Hematopoietic multipotent progenitor cell treated with erythropoietin and hydrocortisone succinate and interleukin-3 and kit ligand, for 17 days (in vitro differentiated cells): Measurements from ENCODE around the gene GALNT10.
"Not testable (repeated sequence)": the region's sequence is repeated elsewhere in the genome, so short reads cannot be mapped to it uniquely, and the experiment has no call there.

Experiments used
- DNase-seq: peaks from one replicate; pipeline ENCODE4 v3.0.0-alpha.2; 2015; ENCODE audit warnings: low spot score

Gene GALNT10, protein sequence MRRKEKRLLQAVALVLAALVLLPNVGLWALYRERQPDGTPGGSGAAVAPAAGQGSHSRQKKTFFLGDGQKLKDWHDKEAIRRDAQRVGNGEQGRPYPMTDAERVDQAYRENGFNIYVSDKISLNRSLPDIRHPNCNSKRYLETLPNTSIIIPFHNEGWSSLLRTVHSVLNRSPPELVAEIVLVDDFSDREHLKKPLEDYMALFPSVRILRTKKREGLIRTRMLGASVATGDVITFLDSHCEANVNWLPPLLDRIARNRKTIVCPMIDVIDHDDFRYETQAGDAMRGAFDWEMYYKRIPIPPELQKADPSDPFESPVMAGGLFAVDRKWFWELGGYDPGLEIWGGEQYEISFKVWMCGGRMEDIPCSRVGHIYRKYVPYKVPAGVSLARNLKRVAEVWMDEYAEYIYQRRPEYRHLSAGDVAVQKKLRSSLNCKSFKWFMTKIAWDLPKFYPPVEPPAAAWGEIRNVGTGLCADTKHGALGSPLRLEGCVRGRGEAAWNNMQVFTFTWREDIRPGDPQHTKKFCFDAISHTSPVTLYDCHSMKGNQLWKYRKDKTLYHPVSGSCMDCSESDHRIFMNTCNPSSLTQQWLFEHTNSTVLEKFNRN

DNA sequence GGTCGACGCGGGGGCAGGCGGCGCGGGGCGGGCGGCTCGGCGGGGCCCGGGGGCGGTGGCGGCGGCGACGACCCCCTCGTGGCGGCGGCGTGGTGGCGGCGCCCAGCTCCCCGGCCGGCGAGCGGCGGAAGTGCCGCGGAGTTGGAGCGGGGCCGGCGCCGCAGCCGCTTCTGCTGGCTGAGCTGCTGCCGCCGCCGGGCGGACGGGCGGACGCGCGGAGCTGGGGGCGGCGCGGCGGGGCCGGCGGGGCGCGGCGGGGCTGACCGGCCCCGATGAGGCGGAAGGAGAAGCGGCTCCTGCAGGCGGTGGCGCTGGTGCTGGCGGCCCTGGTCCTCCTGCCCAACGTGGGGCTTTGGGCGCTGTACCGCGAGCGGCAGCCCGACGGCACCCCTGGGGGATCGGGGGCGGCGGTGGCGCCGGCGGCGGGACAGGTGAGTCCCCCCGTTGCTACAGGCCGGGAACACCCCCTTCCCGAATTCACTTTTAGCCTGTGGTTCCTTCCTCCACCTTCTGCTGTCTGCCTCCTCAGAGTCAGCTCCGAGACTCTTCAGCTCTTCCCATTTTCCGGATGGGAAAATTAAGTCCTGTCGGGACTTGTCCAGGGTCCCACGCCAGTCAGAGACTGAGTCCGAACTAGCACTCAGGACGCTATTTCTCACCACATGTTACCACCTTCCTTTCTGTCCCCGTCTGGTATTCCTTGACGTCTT lies at the start of gene GALNT10:
Gene GALNT10, plus strand, starts transcription at position 139 of the 710 bp plus-strand sequence. Its CDS starts 134 bp downstream, at position 273.
- peak; percentile 82 for DNase-seq

- DNase-seq: no peak
These were observed 48.8 kb upstream of the GALNT10 start for GRCh38 chr5:154141745-154142221.

DNA sequence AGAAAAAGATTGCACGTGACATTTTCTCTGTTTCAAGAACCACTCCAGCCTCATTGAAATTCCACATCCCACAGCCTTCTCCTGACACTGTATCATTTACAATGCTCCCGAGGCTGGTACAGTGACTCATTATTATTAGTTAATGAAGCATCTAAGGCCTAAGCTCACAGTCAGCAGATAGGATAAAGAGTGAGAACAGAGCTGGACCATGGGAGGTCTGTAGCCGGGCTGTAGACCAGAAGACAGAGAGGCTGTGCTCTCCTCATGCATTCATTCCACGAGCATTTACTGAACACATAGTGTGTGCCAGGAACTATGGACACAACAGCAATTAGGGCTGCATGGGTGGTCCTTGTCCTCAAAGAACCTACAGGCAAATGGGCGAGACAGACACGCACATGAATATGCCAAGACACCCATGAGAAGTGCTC lies 47.3 kb upstream of the GALNT10 start:
- no peak for DNase-seq

- no peak for DNase-seq
These were observed 45.3 kb upstream of the GALNT10 start for GRCh38 chr5:154145268-154145667.

GRCh38 chr5:154146409-154146808 lies 44.1 kb upstream of the GALNT10 start:
- DNase-seq: no peak

GRCh38 chr5:154147666-154148065 lies 42.9 kb upstream of the GALNT10 start:
- DNase-seq: no peak

DNA sequence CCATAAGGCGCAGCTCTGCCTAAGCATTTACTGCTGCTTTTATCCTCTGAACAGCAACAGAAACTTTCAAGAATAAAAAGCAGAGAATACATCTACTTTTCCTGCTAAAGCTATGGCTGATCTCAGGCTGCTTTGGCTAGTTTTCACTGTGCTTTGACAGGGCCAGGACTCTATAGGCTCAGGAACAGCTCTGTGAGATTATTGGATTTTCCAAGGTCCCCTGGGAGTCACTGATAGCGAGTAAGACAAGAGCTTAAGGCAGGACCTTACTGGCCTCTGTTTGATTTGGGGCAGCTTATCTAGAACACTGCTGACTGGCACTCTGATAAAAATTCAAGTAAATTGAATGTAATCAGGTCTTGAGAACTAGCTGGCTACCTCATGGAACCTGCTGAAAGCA lies 40.1 kb upstream of the GALNT10 start:
- not testable (repeated sequence) for DNase-seq

DNA sequence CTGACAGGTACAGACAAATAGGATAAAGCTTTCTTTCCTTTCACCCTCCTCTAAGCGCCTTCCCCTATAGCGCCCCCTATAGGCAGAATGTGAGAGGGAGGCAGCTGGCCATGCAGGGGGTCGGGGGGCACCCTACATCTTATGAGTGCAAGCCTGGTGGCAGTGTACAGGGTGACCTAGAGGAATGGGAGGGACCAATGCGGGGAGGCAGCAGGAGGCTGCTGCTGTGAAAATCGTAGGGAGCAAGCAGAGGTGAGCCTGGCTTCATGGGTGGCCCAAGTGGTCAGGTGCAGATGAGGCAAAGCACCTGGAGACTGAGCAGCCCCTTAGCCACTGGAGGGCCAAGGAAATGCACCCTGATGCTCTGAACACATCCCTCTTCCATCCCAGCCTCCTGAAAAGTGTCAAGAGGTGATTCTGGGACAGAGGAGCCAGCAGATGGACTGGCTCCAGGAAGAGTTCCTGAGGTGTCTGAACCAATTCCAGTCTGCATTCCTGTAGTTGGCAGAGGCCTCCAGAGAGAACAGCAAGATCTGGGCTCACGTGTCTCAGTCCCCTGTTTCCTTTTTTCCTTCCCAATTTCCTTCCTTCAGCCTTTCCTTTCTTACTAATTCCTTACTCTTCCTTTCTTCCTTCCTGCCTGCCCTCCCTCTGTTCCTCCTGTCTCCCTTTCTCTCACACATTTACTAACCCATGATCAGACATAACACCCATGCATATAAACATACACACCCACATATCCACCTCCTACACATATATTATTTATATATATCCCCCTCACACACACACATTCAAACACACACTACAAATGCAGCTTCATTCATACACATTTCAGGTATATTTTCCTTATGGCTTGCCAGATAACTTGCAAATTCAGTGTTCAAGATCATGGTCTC lies 32.8 kb upstream of the GALNT10 start:
- peak; percentile 24 for DNase-seq

DNA sequence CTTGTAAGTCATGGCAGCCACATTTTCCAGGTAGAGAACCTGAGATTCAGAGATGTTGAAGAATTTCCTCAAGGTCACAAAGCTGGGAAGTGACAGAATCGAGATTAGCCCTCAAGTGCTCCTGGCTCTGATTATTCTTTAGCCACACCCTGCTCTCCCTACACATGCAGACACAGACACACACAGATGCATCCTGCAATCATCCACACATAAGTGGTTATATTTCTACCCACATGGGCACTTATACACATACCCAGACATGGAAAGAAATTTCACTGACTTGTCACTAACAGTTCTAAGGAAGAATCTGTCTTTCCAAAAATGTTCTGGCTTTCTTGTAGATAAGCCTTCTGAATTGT lies 32.2 kb upstream of the GALNT10 start:
- no peak for DNase-seq

DNA sequence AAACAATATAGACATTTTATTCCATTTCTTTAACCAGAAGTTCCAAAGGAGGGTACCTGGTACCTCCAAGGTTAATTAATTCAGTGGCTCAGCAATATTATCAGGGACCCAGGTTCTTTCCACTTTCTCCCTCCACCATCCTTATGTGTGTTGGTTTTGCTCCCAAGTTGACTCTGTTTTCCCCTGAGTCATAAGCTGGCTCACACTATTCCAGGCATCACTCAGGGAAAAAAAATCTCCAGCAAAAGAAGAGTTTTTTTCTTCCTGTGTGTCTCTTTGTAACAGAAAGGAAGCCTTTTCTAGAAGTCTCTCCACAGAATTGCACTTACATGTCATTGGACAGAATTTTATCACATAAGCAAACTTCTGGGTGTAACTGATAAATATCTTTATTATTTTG lies 31.2 kb upstream of the GALNT10 start:
- DNase-seq: no peak

DNA sequence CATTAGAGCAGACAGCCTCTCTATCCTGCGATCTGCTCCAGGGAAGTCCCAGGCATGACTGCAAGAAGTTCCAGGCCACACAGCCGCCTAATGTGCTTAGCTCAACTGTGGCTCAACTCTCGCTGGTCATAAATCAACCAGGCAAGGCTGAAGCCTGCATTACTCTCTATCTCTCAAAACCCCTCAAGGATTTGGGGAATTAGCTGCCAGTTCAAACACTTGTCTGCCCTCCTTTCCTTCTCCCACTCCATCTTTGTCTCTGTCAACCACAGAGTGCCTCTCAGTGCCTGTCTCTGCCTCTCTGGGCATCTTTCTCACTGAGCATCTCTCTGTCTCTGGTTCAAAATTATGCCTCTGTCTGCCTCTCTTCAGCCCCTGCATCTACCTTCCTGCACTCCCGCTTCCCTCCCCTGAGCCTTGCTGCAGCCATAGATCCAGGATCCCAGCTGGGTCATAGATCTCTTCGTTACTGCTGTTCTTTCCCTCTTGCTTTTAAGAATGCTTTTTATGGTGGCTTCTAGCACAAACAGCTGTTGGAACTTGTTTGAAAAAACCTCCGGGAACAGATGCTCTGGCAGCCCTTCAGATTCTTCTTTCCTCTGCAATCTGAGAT lies 27.9 kb upstream of the GALNT10 start:
- DNase-seq: no peak

DNA sequence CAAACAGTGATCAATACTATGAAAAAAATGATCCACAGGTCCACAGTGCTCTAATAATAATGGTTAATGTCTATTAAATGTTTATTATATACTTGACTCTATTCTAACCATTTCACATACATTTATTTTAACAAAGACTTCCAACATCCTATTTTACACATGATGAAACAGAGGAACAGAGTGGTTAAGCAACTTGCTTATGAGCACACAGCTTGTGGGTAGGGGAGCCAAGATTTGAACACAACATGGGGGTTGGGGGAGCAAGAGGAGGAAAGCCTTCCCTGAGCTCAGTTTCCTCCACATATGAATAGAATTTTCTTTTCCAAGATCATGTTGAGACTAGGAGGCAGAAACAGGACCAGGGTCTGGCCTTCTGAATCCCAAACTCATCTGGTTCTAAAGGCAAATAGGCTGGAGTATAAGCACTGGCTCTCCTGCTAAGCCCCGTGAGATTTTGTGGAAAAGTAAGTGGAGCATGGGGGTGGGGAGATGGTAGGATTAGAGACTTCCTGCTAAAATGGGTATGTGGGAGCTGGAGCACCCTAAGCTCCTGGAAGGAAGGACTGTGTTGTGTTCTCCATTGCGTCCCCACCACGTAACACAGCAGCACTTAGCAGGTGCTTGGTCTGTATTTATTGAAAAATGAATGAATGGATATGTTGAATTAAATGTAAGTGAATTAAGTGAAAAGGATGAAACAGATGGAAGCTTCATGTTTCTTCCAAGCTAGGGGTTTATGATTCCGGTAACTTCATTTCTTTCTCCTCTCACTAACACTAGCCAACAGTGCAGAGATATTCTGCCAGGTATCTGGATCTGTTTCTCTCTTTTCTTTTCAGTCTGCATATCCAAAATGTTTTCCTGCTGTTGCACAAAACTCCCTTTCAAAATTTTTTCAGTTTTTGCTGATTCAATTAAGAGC lies 26.9 kb upstream of the GALNT10 start:
- DNase-seq: no peak

DNA sequence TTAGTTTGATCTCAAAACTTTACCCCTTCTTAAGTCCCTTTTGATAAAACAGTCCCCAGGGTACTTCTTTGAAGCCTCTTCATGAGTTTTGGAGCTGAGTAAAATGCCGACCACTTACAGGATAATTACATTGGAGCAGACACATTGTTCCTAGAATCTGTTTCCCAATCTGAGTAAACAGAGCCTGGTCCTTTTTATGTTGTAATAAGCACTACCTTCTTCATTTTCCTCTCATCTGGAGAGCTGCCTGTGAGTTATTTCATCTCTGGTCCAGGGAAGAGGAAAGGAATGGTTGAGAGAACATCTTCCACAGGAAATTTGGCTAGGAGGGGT lies 26.3 kb upstream of the GALNT10 start:
- DNase-seq: no peak

DNA sequence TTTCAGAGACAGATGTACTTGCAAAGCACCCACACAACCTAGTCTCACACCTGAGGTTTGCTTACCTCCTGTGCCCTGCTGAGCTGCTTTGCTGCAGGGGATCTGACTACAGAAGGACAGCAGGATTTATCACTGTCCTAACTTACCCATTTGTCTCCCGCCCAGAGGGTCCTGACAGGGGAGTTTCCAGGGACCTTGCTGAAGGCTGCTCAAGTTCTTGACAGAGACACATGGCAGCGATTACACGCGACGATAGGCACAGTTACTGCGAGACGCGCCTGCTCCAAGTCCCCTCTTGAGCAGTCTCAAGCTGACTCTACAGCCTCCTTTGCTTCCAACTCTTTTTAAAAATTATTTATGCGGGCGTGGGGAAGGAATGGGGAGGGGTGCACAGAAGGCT lies 24.6 kb upstream of the GALNT10 start:
- no peak for DNase-seq

DNA sequence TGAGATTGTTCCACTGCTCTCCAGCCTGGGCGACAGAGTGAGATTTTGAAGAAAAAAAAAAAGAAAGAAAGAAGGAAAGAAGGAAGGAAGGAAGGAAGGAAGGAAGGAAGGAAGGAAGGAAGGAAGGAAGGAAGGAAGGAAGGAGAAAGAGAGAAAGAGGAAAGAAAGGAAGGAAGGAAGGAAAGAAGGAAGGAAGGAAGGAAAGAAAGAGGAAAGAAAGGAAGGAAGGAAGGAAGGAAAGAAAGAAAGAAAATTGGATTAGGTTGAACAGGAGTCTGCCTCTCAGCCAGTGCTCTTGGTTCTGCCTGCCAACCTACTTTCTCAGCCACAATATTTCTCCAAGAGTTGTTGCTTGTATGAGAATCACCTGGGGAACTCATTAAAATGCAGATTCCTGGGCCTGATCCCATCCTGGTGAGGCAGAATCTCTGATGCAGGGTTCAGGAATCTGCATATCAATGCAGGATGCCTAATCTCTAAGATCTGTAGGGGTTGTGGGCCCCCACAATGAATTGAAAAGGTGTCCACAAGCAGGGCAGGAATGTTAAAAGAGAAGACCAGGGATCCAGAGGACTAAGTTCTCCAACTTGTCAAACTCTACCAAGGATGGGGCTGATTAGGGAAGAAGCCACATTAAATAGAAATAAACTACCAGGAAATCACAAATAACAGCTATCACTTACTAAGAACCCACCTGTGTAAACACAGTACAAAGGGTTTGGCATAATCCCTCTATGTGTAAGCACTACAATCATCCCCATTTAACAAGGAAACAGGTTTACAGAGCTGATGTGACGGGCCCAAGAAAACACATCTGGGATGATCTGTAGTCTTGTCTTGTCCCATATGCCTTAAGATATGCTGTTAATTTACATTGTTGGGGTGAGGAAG lies 23.4 kb upstream of the GALNT10 start:
- DNase-seq: no peak

DNA sequence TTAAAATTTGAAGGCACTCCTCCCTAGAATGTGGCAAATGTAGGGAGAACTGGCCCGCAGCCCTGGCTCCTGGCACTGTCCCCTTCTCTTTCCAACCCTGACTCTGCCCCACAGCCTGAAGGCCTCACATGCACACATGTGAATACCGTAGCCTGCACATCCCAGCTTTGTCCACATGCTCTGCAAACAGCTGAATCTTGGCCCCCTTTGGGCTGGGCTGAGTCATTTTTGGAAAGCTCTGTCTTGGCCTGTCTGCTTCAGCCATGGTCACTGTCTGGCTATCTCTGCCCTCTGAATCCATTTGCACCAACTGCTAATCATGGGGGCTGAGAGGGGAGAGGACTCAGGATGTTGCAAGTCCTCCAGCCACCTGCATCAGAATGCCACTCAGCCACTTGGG lies 22.1 kb upstream of the GALNT10 start:
- no peak for DNase-seq

GRCh38 chr5:154172785-154173184 lies 17.7 kb upstream of the GALNT10 start:
- no peak for DNase-seq

GRCh38 chr5:154174091-154174490 lies 16.4 kb upstream of the GALNT10 start:
- no peak for DNase-seq

DNA sequence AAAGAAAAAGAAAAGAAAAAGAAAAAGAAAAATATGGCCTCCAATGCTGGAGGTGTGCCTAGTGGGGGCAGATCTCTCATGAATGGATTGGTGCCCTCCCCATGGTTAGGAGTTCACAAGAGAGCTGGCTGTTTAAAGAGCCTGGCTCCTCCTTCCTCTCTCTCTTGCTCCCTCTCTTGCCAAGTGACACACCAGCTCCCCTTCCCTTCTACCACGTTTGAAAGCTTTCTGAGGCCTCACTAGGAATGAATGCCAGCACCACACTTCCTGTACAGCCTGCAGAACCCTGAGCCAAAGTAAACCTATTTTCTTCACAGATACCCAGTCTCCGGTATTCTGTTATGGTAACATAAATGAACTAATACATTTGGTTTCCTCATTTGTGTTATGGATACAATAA lies 14.4 kb upstream of the GALNT10 start:
- DNase-seq: no peak
